HG02852 (cell line): ENCODE data around the gene UNC5C.
"Not testable (repeated sequence)": the region's sequence is repeated elsewhere in the genome, so short reads cannot be mapped to it uniquely, and the experiment has no call there.

Experiments used
- ATAC-seq: cut with Tn5 transposase; IDR thresholded peaks from one replicate; pipeline ENCODE4 v1.9.1; 2021; ENCODE audit warnings: mild to moderate bottlenecking, moderate library complexity; ENCODE audit not compliant: unreplicated experiment

Gene UNC5C

GRCh38 chr4:95151255-95151654 lies 397.5 kb downstream of the UNC5C start:
- ATAC-seq = no peak

GRCh38 chr4:95142932-95143331 lies 405.8 kb downstream of the UNC5C start:
- ATAC-seq = no peak

GRCh38 chr4:95141361-95141760 lies 407.4 kb downstream of the UNC5C start:
- ATAC-seq = no peak

GRCh38 chr4:95139424-95139823 lies 409.3 kb downstream of the UNC5C start:
- not testable (repeated sequence) for ATAC-seq

GRCh38 chr4:95134016-95134415 lies 414.8 kb downstream of the UNC5C start:
- not testable (repeated sequence) for ATAC-seq

GRCh38 chr4:95129821-95130311 lies 418.9 kb downstream of the UNC5C start:
- no peak for ATAC-seq

GRCh38 chr4:95129031-95129430 lies 419.7 kb downstream of the UNC5C start:
- ATAC-seq = no peak

- no peak for ATAC-seq
These were observed 423.8 kb downstream of the UNC5C start for GRCh38 chr4:95124906-95125504.

GRCh38 chr4:95122001-95122400 lies 426.8 kb downstream of the UNC5C start:
- no peak for ATAC-seq

GRCh38 chr4:95120456-95120855 lies 428.3 kb downstream of the UNC5C start:
- no peak for ATAC-seq

- no peak for ATAC-seq
These were observed 430.3 kb downstream of the UNC5C start for GRCh38 chr4:95118497-95118896.

GRCh38 chr4:95114521-95114920 lies 434.3 kb downstream of the UNC5C start:
- ATAC-seq = no peak
